ACC112 (cell line): ENCODE data around the gene UBQLNL.

Experiments
- H2AFZ ChIP-seq: fragments of 200-600 bp; sonication (generic); one replicate; pipeline ENCODE4 v1.6.0; 2017; ENCODE audit warnings: antibody characterized with exemption, low read length; ENCODE audit not compliant: unreplicated experiment
- H3K27ac ChIP-seq: fragments of 200-600 bp; sonication (generic); 2 replicates; pipeline ENCODE4 v1.5.1; 2014; ENCODE audit warnings: low read depth, mild to moderate bottlenecking, antibody characterized with exemption, low read length, moderate library complexity
- H3K27me3 ChIP-seq: fragments of 200-600 bp; sonication (generic); 2 replicates; pipeline ENCODE4 v1.6.1; 2014; ENCODE audit warnings: mild to moderate bottlenecking, antibody characterized with exemption, low read length, moderate library complexity, mixed read lengths; ENCODE audit not compliant: insufficient read depth
- H3K36me3 ChIP-seq: fragments of 200-600 bp; sonication (generic); 2 replicates; pipeline ENCODE4 v1.6.1; 2016; ENCODE audit warnings: mild to moderate bottlenecking, antibody characterized with exemption, low read length, moderate library complexity, mixed read lengths; ENCODE audit not compliant: insufficient read depth
- H3K4me1 ChIP-seq: fragments of 200-600 bp; sonication (generic); one replicate; pipeline ENCODE4 v1.6.1; 2016; ENCODE audit warnings: low read length, mixed read lengths; ENCODE audit not compliant: insufficient read depth, unreplicated experiment, control insufficient read depth
- H3K4me3 ChIP-seq: fragments of 200-600 bp; sonication (generic); 2 replicates; pipeline ENCODE4 v1.5.1; 2014; ENCODE audit warnings: mild to moderate bottlenecking, low read depth, low read length
- H3K79me2 ChIP-seq: fragments of 200-600 bp; sonication (generic); one replicate; pipeline ENCODE4 v1.6.0; 2016; ENCODE audit warnings: low read length; ENCODE audit not compliant: control insufficient read depth, unreplicated experiment, insufficient read depth

UBQLNL gene

GRCh38 chr11:5486003-5486402 lies 30.5 kb downstream of the UBQLNL start:
- Histone ChIP-seq H3K4me3 (no peak overlapping the region), H3K36me3 (no peaks in the 10 kb centered on the region), H3K79me2 (no peaks in the 10 kb centered on the region), H3K27me3 (peaks cover 37% of the 10 kb centered on the region), H2AFZ (no peak overlapping the region), H3K4me1 (no peaks in the 10 kb centered on the region), H3K27ac (no peak overlapping the region)

- H3K79me2 ChIP-seq = no peaks in the 10 kb centered on the region
- H3K4me1 ChIP-seq = no peaks in the 10 kb centered on the region
- no peak overlapping the region for H3K27ac ChIP-seq
- H3K36me3 ChIP-seq = no peaks in the 10 kb centered on the region
- H2AFZ ChIP-seq = no peak overlapping the region
- peaks cover 39% of the 10 kb centered on the region for H3K27me3 ChIP-seq
- no peak overlapping the region for H3K4me3 ChIP-seq
Measured at GRCh38 chr11:5476186-5476819, 40.2 kb downstream of the UBQLNL start.

GRCh38 chr11:5473921-5474320 lies 42.6 kb downstream of the UBQLNL start:
- peaks cover 54% of the 10 kb centered on the region for H3K27me3 ChIP-seq
- no peaks in the 10 kb centered on the region for H3K79me2 ChIP-seq
- H3K4me1 ChIP-seq = no peaks in the 10 kb centered on the region
- H3K27ac ChIP-seq = no peak overlapping the region
- H2AFZ ChIP-seq = no peak overlapping the region
- no peak overlapping the region for H3K4me3 ChIP-seq
- H3K36me3 ChIP-seq = no peaks in the 10 kb centered on the region

GRCh38 chr11:5467527-5467926 lies 49.0 kb downstream of the UBQLNL start:
- H3K4me1 ChIP-seq = no peaks in the 10 kb centered on the region

More at GRCh38 chr11:5467527-5467926, 49.0 kb downstream of the UBQLNL start:
- Histone ChIP-seq H3K4me3 (no peak overlapping the region), H3K27me3 (peaks cover 48% of the 10 kb centered on the region), H3K79me2 (no peaks in the 10 kb centered on the region), H3K36me3 (no peaks in the 10 kb centered on the region), H2AFZ (no peak overlapping the region), H3K27ac (no peak overlapping the region)
